NCI-H2029 treated with DMSO at 0.1 percent for 48 hours (cell line): ENCODE results near the gene MRPL10.

Experiments
- DNase-seq: peaks from one replicate; lab custom pipeline; 2025; lab: John Stamatoyannopoulos, UW

The MRPL10 gene

DNA sequence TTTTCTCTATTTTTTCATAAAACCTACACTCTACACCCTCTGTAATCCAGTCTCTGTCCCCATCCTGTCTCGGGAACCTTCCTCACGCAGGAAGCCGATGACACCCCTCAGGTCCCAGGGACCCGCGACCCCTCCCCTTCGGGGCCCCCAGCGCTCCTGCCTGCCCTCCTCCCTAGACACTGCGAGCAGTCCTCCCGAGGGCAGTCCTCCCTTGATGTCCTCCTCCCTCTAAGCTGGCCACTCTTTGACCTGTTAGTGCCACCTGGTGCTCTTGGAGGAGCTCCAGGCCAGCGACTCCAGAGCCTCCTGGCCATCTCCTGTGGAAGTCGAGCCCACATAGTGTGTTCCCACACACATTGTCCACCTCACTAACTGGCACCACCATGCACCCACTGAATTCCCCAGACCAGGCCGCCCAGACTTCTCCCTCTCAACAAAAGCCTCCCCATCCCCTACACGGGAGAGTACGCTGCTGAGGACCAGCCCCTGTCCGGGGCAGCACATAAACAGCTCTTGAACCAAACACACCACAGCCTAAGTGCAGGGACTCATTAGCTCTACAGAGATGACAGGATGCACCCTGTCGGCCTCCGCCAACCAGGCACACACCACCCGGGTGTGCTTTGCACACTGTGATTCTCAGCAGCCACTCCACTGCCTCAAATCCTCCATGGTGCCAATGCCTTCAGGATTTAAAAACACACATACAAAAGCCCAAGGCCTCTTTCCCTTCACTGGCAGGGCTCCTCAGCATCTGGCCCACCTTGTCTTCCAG lies 19.0 kb downstream of the MRPL10 start:
- no peak for DNase-seq

DNA sequence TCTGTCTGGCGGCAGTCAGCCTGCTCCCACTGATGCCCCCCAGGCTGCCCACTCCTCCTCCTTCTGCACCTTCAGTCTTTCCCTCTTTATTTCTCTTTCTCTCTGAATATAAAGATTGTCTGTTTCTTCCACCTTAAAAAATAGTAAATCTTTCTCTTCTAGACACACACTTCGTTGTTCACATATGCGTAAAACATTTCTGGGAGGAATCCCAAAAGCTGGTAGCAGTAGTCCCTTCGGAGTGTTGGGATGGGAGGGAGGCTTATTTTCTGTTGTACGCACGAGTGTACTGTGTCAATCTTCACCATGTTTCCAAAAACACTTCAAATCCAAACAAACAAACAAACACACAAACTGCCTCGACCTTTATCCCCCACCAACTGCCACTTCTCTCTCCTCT lies 19.6 kb downstream of the MRPL10 start:
- no peak for DNase-seq

DNA sequence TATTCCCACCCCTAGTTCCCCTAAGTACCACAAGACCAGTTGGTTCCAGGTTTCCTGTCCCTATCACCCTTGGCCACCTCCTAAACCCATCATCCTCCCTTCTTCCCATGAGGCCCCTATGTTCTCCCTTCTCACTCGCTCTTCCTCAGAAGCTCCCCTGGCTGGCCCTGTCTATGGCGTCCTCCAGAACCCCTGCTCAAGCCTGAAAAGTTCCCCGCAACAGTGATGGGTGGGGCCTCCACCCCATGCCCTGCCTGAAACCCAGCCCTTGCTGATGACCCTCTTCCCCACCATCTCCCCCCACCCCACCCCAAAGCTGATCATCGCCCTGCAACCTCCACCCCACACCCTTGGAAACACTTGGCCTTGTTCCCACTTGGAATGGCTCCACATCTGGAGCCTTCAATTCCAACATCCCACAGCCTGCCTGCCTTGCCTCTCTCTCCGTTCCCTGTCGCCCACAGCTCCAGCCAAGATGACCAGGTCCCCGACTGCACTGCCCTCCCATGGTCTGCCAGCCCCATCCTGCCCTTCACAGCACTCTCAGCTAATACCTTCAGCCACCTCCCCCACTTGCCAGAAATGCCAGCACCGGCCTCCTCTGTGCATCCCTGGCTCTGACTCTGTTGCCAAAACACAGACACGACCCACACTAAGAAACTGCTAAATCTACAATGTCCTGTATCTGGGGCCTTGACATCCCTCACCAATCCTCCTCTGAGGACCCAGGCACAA lies 20.3 kb downstream of the MRPL10 start:
- no peak for DNase-seq

DNA sequence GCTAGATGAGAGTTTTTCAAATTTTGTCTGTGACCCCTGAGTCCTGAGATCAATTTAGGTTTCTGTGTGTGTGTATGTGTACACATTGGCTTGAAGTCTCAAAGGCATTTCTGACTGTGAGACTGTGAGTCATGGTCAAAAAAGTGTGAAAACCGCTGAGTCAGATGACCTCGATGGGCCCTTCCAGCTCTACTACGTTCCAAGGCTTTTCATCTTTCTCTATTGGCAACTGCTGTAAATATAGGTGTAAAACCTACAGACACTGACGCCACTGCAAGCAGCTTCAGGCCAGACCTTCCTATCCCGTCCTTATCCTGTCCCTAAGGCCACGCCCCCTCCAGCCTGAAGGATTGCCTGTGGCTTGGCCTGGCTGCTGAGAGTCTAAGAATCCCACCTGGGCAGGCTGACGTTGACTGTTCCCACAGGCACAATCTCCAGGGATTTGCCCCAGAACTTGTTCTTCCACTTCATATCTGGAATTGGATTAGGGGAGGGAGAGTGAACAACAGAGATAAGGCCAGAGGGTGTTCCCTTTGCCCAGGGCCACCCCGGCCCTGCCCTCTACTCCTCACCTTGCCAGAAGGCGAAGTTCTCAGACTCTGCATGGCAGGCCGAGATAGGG lies 21.0 kb downstream of the MRPL10 start:
- no peak for DNase-seq

DNA sequence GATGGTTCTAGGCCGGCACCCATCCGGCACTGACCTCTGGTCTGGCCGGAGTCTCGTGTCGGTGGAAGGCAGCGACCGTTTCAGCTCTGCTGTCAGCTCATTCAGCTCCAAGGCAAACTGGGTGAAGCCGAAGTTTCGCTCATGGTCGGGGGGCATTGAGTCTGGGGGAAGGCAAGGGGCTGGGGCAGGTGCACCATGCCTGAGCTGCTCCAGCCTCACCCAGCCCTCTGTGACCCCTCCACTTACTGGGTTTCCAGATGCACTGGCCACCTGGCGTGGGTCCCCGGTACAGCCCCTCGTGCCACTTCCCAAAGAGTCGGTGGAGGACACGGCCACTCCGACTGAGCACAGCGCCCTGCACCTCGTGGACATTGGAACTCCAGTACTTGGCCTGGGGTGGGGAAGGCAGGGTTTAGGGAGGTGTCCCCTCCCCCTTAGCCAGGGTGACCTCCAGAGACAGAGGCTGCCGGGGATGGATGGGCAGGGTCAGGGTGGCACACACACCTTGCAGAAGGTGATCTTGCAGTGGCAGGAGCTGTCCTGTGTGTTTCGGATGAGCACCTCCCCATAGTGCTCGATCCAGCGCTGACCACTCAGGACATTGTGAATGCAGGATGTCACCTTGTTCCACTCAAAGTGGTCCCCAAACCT lies 22.4 kb downstream of the MRPL10 start:
- DNase-seq, result no peak

DNA sequence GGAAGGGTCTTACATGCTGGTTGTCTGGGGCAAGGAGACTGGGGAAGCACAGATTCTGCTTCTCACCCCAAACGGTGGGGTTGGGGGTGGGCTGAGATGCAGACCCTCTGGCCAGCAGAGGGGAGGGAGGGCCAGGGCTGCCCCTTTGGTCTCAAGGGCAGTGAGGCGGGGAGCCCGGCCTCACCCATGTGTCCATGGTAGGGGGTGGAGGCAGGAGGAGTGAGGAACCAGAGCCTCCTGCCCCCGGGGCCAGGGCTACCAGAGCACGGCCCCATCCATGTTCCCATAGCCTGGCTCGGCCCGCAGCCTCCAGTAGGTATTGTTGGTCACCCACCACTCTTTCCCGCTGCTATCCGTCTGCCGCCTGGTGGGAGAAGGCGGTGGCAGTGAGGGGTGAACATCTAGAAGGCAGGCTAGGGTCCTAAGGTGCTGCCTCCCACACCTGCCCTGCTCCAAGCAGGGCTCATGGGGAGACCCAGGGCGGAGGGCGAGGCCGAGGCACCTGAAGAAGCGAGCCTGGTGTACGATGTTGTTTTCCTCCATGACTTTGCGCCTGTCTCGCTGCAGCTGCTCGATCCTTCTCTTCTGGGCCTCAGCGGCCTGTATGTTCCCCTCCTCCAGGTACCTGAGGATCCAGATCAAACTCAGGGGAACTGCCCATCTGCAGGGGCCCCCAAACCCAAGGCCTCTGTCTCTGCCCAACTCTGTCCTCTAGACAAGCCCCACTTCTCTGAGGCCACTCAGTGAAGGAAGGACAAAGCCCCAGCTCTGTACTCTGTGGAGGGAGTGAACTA lies 23.1 kb downstream of the MRPL10 start:
- no peak for DNase-seq

DNA sequence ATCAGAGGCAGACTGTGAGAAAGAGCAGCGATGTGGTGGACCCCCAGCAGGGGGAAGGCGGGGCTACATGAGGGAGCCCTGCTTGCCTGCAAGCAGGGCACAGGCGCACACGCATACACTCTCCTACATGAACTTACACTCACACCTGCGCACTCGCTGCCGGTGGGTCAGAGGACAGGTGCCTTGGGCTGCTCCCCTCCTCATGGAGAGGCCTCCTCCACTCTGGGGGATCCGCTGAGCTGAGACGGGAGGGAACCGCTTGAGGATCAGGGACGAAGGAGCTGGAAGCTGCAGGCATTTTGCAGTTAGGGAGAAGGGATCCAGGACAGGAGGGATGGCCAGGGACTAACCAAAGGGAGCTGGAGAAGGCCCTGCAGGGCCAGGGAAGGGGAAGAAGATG lies 23.9 kb downstream of the MRPL10 start:
- DNase-seq, result no peak

DNA sequence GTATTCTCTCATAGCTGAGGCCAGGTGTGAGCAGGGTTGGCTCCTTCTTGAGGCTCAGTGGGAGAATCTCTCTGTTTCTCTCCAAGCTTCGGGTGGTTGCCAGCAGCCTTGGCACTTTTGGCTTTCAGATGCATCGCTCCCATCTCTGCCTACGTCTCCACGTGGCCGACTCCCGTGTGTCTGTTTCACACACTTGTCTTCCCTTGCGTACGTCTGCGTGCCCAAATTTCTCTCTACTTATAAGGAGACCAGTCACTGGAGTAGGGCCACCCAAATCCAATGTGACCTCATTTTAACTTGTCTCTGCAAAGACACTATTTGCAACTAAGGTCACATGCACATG lies 24.5 kb downstream of the MRPL10 start:
- no peak for DNase-seq

DNA sequence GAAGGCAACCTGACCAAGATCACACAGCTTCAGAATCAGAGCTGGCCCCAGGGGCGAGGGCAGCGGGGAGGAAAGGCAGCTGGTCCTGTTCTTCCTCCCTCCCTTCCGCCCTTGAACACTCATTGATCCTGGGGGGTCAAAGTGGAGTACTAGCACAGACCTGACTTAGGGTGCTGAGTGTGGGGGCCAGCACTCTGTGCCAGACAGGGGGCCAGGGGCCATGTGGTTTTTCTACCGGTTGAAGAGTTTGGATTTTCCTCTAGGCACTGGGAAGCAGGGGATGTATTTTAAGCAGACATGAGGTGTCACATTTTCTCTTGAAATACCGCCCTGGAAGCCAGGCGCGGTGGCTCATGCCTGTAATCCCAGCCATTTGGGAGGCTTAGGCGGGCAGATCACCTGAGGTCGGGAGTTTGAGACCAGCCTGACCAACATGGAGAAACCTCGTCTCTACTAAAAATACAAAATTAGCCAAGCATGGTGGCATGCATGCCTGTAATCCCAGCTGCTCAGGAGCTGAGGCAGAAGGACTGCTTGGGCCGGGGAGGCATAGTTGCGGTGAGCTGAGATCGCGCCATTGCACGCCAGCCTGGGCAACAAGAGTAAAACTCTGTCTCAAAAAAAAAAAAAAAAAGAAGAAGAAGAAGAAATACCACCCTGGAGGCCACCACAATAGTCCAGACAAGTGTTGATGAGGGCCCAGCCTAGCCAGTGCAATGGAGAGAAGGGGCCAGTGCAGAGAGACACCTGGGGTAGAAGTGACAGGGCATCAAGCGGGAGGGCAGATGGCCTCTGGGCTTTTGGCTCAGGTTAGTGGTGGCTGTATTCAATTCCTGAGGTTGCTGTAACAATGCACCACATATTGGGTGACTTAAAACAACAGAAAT lies 25.1 kb downstream of the MRPL10 start:
- DNase-seq, result no peak

DNA sequence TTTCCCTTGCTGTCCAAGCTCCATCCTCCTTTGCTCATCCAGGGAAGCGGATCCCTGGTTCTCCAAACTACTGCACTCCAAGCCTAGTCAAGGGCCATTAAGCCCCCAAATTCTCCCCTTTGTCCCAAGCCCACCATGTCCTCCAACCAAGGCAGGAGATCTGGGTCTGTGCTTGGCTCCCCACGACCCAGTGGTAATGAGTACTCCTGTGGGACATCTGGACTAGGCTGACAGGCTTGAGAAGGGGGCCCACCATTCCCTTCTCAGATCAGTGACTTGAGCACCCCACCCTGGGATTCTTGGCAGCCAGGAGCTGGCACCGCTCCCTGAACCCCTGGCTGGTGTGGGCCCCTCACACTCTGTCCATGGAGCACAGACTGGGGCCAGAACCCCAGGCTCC lies 26.9 kb downstream of the MRPL10 start:
- no peak for DNase-seq

DNA sequence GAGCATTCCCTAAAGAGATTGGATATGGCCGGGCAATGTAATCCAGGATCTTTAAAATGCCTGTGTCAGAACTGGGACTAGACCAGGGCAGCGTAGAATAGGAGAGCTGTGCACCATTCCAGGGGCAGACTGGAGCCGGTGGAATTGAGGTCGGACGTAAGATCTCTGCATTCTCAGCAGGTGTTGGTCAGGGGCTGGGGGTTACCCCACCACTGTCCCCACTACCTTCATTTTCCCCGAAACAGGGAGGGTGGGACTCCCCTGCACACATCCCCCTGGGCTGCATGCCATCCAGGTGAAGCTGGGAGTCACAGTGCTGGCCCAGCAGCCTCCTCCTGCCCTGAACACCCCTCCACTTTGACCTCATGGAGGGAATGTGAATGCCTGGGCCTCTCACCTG lies 27.6 kb downstream of the MRPL10 start:
- no peak for DNase-seq

DNA sequence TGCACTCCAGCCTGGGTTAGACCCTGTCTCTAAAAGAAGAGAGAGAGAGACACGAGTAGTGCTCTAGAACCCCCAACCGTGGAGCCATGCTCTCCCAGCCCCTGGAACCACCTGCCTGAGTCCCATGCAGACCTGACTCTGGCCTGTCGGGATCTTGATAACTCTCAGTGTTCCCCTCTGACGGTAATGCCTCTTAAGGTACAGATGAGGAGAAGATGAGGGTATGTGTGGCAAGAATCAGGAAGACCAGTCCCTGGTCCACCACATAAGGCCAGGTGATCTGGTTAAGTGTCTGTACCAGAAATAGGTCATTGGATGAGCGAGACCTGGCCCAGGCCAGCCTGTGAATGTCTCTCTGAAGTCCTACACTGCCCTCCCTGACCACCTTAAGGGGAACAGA lies 28.1 kb downstream of the MRPL10 start:
- no peak for DNase-seq

DNA sequence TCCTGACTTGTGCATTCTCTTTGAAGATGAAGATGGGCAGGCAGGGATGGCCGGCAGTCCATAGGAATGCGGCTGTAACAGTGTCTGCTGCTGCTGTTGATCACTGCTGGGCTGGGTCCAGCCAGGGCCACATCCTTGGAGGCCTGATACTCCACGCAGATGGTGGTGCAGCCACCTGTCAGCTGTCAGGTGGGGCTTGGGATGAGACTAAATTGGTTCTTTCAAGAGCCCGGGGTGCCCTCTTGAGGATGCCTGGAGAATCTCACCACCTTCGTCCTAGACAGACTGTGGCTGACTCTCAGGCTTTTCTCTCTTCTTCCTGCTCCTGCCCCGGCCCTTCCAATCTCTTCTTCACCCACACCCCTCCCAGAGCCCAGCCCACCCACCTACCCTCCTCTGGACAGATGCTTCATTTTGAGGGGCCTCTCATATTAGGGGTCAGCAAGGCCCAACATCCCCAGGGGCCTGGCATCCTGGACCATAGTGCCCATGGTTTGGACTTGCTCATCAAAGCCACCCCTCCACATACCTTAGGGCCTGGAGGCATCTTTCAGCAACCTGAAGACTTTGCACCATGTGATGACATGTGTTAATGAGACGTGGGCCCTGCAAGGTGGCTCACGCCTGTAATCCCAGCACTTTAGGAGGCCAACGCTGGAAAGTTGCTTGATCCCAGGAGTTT lies 28.9 kb downstream of the MRPL10 start:
- peak; percentile 57 for DNase-seq

DNA sequence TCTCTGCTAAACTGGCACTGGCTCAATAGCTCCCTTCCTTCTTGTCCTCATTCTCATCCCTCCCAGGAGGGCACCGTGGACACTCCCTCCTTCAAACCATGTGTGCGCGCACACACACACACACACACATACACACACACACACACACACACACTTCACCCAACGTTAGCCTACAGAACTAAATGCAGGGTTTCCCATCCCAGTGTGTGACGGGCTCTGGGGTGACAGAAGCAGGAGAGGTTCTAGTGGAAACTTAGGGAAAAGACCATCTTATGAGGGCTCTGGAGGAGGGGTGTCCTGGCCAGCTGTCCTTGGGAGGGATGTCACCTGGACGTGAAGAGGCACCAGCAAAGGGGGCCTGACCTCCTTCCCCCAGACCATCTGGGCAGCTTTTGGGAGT lies 29.4 kb downstream of the MRPL10 start:
- no peak for DNase-seq

DNA sequence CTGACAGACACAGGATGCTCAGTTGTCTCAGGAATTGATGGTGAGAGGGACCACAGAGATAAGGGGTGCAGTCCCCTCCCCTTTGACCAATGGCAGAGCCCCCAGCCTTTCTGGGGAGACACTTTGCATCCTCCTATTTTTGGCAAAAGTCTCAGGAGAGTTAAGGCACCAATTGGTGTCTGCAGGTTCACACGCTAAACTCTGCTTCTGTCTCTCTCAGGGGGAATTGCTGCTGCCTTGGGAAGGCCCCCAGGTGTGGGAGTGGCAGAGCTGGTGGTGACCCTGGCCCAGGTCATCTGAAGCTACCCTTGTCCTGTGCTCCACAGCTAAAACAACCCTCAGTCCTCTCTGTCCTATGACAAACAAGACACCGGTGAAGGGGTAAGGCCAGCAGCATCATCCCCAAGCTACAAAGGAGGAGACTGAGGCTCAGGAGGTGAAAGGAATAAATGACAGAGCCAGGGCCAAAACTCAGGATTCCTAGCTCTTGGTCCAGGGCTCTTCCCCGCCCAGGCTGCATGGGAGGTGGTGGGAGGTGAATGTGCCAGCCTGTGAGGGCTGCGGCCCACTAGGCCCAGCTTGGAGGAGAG lies 30.1 kb downstream of the MRPL10 start:
- DNase-seq, result no peak

DNA sequence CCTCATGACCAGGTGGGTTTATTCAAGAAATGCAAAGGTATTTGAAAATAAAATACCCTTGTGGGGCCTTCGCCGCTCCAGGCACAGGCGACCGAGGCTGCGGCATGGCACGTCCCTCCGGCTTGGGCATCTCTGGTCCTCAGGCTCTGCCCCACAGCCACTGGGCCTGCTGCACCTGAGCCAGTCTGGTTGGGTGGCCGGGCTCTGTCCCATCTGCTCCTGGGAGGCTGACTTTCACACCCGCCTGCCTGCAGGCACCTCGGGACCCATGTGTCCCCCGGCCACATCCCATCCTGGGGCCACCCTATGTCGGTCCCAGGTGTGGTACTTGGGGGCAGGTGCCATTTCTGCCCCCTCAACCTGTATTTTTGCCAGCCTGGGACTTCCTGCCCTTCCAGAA lies 30.7 kb downstream of the MRPL10 start:
- DNase-seq, result no peak

DNA sequence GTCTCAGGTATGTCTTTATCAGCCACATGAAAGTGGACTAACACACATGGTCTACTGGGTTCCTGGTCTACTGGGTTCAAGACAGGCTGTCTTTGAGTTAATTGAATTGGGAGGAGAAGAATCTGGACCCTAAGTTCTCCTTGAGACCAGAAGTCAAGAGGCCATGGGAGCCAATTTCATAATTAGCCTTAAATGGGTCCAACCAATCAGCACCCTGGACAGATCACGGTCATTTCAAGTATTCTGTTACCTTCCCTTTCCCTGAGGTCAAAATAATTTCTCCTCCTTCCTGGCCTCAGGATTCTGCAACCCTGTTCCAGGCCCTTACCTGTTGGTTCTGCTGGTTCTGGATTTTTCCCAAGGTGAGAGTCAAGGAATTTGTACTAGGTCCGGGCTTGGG lies 33.5 kb downstream of the MRPL10 start:
- DNase-seq, result no peak

DNA sequence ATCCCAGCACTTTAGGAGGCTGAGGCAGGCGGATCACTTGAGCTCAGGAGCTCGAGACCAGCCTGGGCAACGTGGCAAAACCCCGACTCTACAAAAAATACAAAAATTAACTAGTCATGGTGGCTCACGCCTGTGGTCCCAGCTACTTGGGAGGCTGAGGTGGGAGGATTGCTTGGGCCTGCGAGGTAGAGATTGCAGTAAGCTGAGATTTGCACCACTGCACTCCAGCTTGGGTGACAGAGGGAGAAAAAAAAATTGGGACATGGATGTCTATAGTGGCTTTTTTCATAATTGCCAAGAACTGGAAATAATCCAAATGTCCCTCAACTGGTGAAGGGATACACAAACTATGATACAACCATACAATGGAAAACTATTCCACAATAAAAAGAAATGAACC lies 38.4 kb downstream of the MRPL10 start:
- DNase-seq, result no peak

DNA sequence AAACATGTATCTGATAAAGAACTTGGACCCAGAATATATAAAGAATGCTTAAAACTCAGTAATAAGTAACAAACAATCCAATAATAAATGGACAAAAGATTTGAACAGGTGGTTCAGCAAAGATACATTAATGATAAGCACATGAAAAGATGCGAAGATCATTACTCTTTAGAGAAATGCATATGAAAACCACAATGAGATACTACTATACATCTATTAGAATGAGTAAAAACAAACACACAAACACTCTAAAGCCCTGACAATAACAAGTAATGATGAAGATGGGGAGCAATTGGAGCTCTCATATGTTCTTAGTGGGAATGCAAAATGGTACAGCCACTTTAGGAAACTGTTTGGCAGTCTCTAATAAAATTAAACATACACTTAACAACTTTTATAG lies 38.9 kb downstream of the MRPL10 start:
- no peak for DNase-seq

DNA sequence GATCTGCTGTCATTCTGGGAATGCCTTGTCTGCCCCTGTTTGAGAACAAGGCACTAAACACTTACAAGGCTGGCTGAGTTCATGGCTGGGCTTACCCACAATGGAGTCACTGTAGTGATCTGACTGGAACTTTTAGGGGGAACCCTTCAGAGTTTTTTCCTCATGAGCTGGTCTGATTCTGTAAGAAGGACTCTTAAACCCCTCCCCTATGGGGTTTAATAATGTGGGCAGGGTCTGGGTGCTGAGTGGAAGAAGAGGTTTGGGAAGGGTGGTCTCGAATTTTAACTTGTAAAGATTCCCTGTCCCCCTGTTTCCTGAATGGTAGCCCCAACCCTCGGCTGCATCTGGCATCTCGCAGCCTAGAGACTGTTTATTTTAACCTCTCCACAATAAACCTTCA lies 40.3 kb downstream of the MRPL10 start:
- DNase-seq, result no peak
